HG03457 (cell line): ENCODE results near the gene KIF12.

Experiments used
- ATAC-seq: cut with Tn5 transposase; IDR thresholded peaks from one replicate; pipeline ENCODE4 v1.9.1; 2021; ENCODE audit warnings: moderate number of reproducible peaks; ENCODE audit not compliant: unreplicated experiment

KIF12 gene

GRCh38 chr9:114070188-114071103 is 28.6 kb downstream of the KIF12 start:
- ATAC-seq, result no peak

- no peak for ATAC-seq
These were observed 29.5 kb downstream of the KIF12 start for GRCh38 chr9:114069476-114070187.

- ATAC-seq, result no peak
These were observed 33.8 kb downstream of the KIF12 start for GRCh38 chr9:114065304-114065703.

GRCh38 chr9:114061830-114062474 is 37.1 kb downstream of the KIF12 start:
- no peak for ATAC-seq

- ATAC-seq, result no peak
These were observed 37.8 kb downstream of the KIF12 start for GRCh38 chr9:114061292-114061691.

- no peak for ATAC-seq
These were observed 38.4 kb downstream of the KIF12 start for GRCh38 chr9:114060711-114061110.

GRCh38 chr9:114060070-114060469 is 39.0 kb downstream of the KIF12 start:
- ATAC-seq, result no peak

GRCh38 chr9:114059047-114059803 is 39.9 kb downstream of the KIF12 start:
- ATAC-seq, result no peak

- ATAC-seq, result no peak
These were observed 40.4 kb downstream of the KIF12 start for GRCh38 chr9:114058688-114059046.

- ATAC-seq, result no peak
These were observed 41.8 kb downstream of the KIF12 start for GRCh38 chr9:114057161-114057885.

- ATAC-seq, result no peak
These were observed 42.6 kb downstream of the KIF12 start for GRCh38 chr9:114056527-114056926.

- no peak for ATAC-seq
These were observed 43.2 kb downstream of the KIF12 start for GRCh38 chr9:114055894-114056293.

- ATAC-seq, result no peak
These were observed 44.0 kb downstream of the KIF12 start for GRCh38 chr9:114055061-114055460.

GRCh38 chr9:114054191-114054690 is 44.9 kb downstream of the KIF12 start:
- no peak for ATAC-seq

- no peak for ATAC-seq
These were observed 45.7 kb downstream of the KIF12 start for GRCh38 chr9:114053246-114054005.

- no peak for ATAC-seq
These were observed 47.4 kb downstream of the KIF12 start for GRCh38 chr9:114051706-114052105.

GRCh38 chr9:114051281-114051680 is 47.8 kb downstream of the KIF12 start:
- ATAC-seq, result no peak

- ATAC-seq, result no peak
These were observed 48.4 kb downstream of the KIF12 start for GRCh38 chr9:114050646-114051045.

GRCh38 chr9:114050226-114050568 is 48.9 kb downstream of the KIF12 start:
- no peak for ATAC-seq
